ENCODE results near the gene POTEM. TPM values are rescaled to one million over a fixed set of nuclear protein-coding genes. Genes with fewer than 3 reads are reported as not detected.
"Not testable (repeated sequence)": the region's sequence is repeated elsewhere in the genome, so short reads cannot be mapped to it uniquely, and the experiment has no call there.

Gene POTEM
- total and polyA plus RNA-seq, 2 donors (not counting 3 experiments of a cell fraction or from before 2014, with no cell fraction given) = not detected

- H3K4me3 ChIP-seq (replicated peaks in 1 of 3; ENCODE audit: insufficient read depth in 1 of 3, low read depth in 1 of 3, low read length in 3 of 3); DNase-seq (ENCODE audit: low read depth, low spot score); H3K9me1 ChIP-seq (replicated peaks; ENCODE audit: control insufficient read depth, extremely low read depth, insufficient read depth, low read length); H2AFZ ChIP-seq (ENCODE audit: low read depth, low read length); intact Hi-C loops (cut with micrococcal nuclease); H3K27ac ChIP-seq (ENCODE audit: insufficient read depth, low read depth, low read length); FAIRE-seq; CTCF ChIA-PET; H3K4me1 ChIP-seq (ENCODE audit: control insufficient read depth, extremely low read depth, insufficient read depth, low read length); H3K36me3 ChIP-seq (ENCODE audit: control insufficient read depth in 2 of 2, extremely low read depth in 1 of 2, insufficient read depth in 2 of 2, low read length in 2 of 2); H3K4me2 ChIP-seq (ENCODE audit: insufficient read depth, low read length); H3K9me3 ChIP-seq (replicated peaks; ENCODE audit: control insufficient read depth, insufficient read depth, low read length); dilution Hi-C loops (cut with MboI; ENCODE audit: extremely low pct_ligation_motif_present, low sequenced_read_pairs); H3K9ac ChIP-seq (replicated peaks; ENCODE audit: extremely low read depth, insufficient read depth, low read length); H4K20me1 ChIP-seq (replicated peaks; ENCODE audit: control insufficient read depth, extremely low read depth, insufficient read depth, low read length); BruUV-seq (replicated peaks); H3K27me3 ChIP-seq (ENCODE audit: control insufficient read depth in 2 of 2, insufficient read depth in 2 of 2, low read length in 2 of 2); H3K79me2 ChIP-seq (ENCODE audit: control insufficient read depth, insufficient read depth, low read length); POLR2A ChIA-PET: not testable (repeated sequence)
Measured at GRCh38 chr14:18955816-18956215, 11.4 kb upstream of the POTEM start.

- H3K4me1 ChIP-seq (ENCODE audit: control insufficient read depth, extremely low read depth, insufficient read depth, low read length); DNase-seq (ENCODE audit: low read depth, low spot score); H3K36me3 ChIP-seq (ENCODE audit: control insufficient read depth in 2 of 2, extremely low read depth in 1 of 2, insufficient read depth in 2 of 2, low read length in 2 of 2); H3K79me2 ChIP-seq (ENCODE audit: control insufficient read depth, insufficient read depth, low read length); BruUV-seq (replicated peaks); intact Hi-C loops (cut with micrococcal nuclease); dilution Hi-C loops (cut with MboI; ENCODE audit: extremely low pct_ligation_motif_present, low sequenced_read_pairs); H3K9ac ChIP-seq (replicated peaks; ENCODE audit: extremely low read depth, insufficient read depth, low read length); POLR2A ChIA-PET; H3K4me2 ChIP-seq (ENCODE audit: insufficient read depth, low read length); H4K20me1 ChIP-seq (replicated peaks; ENCODE audit: control insufficient read depth, extremely low read depth, insufficient read depth, low read length); H3K27ac ChIP-seq (ENCODE audit: insufficient read depth, low read depth, low read length); CTCF ChIA-PET; H2AFZ ChIP-seq (ENCODE audit: low read depth, low read length); H3K9me1 ChIP-seq (replicated peaks; ENCODE audit: control insufficient read depth, extremely low read depth, insufficient read depth, low read length); FAIRE-seq; H3K27me3 ChIP-seq (ENCODE audit: control insufficient read depth in 2 of 2, insufficient read depth in 2 of 2, low read length in 2 of 2); H3K9me3 ChIP-seq (replicated peaks; ENCODE audit: control insufficient read depth, insufficient read depth, low read length); H3K4me3 ChIP-seq (replicated peaks in 1 of 3; ENCODE audit: insufficient read depth in 1 of 3, low read depth in 1 of 3, low read length in 3 of 3): not testable (repeated sequence)
Measured at GRCh38 chr14:18961576-18961975, 5.7 kb upstream of the POTEM start.

DNA sequence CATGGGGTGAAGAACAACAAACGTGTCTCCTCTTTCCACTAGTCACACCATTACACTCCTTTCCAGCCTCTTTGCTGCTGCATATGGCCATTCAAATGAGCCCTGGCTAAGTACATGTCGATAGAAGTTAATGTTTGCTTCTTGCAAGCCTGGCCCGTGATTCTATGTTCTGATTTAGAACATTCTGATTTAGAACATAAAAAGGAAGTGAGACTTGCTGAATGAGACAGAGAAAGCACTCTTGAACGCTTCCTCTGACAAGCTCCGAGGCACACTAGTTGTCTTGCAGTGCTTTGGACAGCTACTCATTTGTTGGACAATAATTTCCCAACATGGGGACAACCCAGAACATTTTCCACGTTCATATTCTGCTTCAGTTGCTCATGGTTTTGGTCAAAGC lies 5.1 kb upstream of the POTEM start:
- H3K9ac ChIP-seq (replicated peaks; ENCODE audit: extremely low read depth, insufficient read depth, low read length); H3K4me1 ChIP-seq (ENCODE audit: control insufficient read depth, extremely low read depth, insufficient read depth, low read length); FAIRE-seq; H3K4me2 ChIP-seq (ENCODE audit: insufficient read depth, low read length); H2AFZ ChIP-seq (ENCODE audit: low read depth, low read length); intact Hi-C loops (cut with micrococcal nuclease); H4K20me1 ChIP-seq (replicated peaks; ENCODE audit: control insufficient read depth, extremely low read depth, insufficient read depth, low read length); H3K27ac ChIP-seq (ENCODE audit: insufficient read depth, low read depth, low read length); BruUV-seq (replicated peaks); H3K79me2 ChIP-seq (ENCODE audit: control insufficient read depth, insufficient read depth, low read length); H3K9me3 ChIP-seq (replicated peaks; ENCODE audit: control insufficient read depth, insufficient read depth, low read length); H3K36me3 ChIP-seq (ENCODE audit: control insufficient read depth in 2 of 2, extremely low read depth in 1 of 2, insufficient read depth in 2 of 2, low read length in 2 of 2); H3K4me3 ChIP-seq (replicated peaks in 1 of 3; ENCODE audit: insufficient read depth in 1 of 3, low read depth in 1 of 3, low read length in 3 of 3); dilution Hi-C loops (cut with MboI; ENCODE audit: extremely low pct_ligation_motif_present, low sequenced_read_pairs); H3K9me1 ChIP-seq (replicated peaks; ENCODE audit: control insufficient read depth, extremely low read depth, insufficient read depth, low read length); H3K27me3 ChIP-seq (ENCODE audit: control insufficient read depth in 2 of 2, insufficient read depth in 2 of 2, low read length in 2 of 2); DNase-seq (ENCODE audit: low read depth, low spot score); POLR2A ChIA-PET; CTCF ChIA-PET: not testable (repeated sequence)

GRCh38 chr14:18963276-18963675 lies 4.0 kb upstream of the POTEM start:
- CTCF ChIA-PET; intact Hi-C loops (cut with micrococcal nuclease); BruUV-seq (replicated peaks); H3K9me3 ChIP-seq (replicated peaks; ENCODE audit: control insufficient read depth, insufficient read depth, low read length); DNase-seq (ENCODE audit: low read depth, low spot score); H3K9ac ChIP-seq (replicated peaks; ENCODE audit: extremely low read depth, insufficient read depth, low read length); H3K36me3 ChIP-seq (ENCODE audit: control insufficient read depth in 2 of 2, extremely low read depth in 1 of 2, insufficient read depth in 2 of 2, low read length in 2 of 2); H2AFZ ChIP-seq (ENCODE audit: low read depth, low read length); H3K27me3 ChIP-seq (ENCODE audit: control insufficient read depth in 2 of 2, insufficient read depth in 2 of 2, low read length in 2 of 2); H3K4me2 ChIP-seq (ENCODE audit: insufficient read depth, low read length); H3K79me2 ChIP-seq (ENCODE audit: control insufficient read depth, insufficient read depth, low read length); H4K20me1 ChIP-seq (replicated peaks; ENCODE audit: control insufficient read depth, extremely low read depth, insufficient read depth, low read length); H3K9me1 ChIP-seq (replicated peaks; ENCODE audit: control insufficient read depth, extremely low read depth, insufficient read depth, low read length); H3K4me1 ChIP-seq (ENCODE audit: control insufficient read depth, extremely low read depth, insufficient read depth, low read length); POLR2A ChIA-PET; dilution Hi-C loops (cut with MboI; ENCODE audit: extremely low pct_ligation_motif_present, low sequenced_read_pairs); H3K4me3 ChIP-seq (replicated peaks in 1 of 3; ENCODE audit: insufficient read depth in 1 of 3, low read depth in 1 of 3, low read length in 3 of 3); FAIRE-seq; H3K27ac ChIP-seq (ENCODE audit: insufficient read depth, low read depth, low read length): not testable (repeated sequence)
